NCI-H345 (cell line): Measurements from ENCODE around the gene ARID5A.
"Not testable (repeated sequence)": the region's sequence is repeated elsewhere in the genome, so short reads cannot be mapped to it uniquely, and the experiment has no call there.

ENCODE experiments used
- DNase-seq: peaks from one replicate; lab custom pipeline; 2025; lab: John Stamatoyannopoulos, UW

The ARID5A gene, protein sequence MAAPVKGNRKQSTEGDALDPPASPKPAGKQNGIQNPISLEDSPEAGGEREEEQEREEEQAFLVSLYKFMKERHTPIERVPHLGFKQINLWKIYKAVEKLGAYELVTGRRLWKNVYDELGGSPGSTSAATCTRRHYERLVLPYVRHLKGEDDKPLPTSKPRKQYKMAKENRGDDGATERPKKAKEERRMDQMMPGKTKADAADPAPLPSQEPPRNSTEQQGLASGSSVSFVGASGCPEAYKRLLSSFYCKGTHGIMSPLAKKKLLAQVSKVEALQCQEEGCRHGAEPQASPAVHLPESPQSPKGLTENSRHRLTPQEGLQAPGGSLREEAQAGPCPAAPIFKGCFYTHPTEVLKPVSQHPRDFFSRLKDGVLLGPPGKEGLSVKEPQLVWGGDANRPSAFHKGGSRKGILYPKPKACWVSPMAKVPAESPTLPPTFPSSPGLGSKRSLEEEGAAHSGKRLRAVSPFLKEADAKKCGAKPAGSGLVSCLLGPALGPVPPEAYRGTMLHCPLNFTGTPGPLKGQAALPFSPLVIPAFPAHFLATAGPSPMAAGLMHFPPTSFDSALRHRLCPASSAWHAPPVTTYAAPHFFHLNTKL

DNA sequence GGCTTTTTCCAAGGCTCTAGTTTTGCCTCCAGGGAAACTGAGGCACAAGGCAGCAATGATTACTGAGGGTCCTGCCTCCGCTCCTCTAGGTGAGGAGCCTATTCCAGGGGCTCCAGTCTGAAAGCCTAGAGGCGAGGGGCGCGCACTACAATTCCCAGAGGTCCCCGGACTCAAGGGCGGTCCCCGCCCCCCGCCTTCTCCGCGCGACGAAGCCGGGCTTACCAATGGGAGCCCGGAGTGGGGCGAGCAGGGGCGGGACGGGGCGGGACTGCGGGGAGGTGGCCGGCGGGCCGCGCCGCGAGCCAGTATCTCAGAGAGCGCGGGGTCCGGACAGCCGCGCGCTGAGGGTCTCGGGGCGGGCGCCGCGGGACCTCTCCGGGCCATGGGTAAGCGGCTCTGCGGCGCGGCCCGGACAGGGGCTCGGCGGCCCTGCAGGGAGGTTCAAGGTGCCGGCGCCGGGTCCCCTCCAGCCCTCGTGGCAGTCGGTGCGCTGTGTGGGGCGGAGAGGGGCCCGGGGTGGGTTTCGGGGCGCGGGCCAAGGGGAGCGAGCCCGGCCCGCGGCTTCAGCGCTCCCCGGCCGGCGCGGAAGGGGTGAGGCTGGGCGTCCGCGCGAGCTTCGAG, at the start of gene ARID5A:
TSS of gene ARID5A (plus strand) at position 308 of the 621 bp plus-strand sequence. CDS start at position 383, 75 bp downstream.
- DNase-seq, result peak; percentile 90

DNA sequence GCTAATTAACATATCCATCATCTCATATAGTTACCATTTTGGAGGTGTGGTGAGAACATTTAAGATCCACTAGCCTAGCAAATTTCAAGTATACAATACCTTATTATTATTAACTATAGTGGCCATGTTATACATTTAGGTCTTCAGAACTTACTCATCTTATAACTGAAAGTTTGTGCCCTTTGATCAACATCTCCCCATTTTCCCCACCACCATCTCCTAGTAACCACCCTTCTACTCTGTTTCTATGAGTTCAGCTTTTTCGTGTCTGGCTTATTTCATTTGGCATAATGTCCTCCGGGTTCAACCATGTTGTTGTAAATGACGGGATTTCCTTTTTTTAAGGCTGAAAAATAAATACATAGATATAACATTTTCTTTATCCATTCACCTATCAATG, 47.3 kb upstream of the ARID5A start:
- no peak for DNase-seq

DNA sequence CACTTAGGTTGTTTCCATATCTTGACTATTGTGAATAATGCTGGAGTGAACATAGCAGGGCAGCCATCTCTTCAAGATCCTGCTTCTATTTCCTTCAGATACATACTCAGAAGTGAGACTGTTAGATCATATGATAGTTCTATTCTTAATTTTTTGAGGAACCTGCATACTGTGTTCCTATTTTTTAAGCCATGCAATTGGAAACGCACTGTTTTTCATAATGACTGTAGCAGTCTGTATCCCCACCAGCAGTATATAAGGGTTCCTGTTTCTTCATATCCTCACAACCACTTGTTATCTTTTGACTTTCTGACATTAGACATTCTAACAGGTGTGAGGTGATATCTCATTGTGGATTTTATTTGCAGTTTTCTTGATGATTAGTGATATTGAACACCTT, 46.9 kb upstream of the ARID5A start:
- DNase-seq, result no peak

DNA sequence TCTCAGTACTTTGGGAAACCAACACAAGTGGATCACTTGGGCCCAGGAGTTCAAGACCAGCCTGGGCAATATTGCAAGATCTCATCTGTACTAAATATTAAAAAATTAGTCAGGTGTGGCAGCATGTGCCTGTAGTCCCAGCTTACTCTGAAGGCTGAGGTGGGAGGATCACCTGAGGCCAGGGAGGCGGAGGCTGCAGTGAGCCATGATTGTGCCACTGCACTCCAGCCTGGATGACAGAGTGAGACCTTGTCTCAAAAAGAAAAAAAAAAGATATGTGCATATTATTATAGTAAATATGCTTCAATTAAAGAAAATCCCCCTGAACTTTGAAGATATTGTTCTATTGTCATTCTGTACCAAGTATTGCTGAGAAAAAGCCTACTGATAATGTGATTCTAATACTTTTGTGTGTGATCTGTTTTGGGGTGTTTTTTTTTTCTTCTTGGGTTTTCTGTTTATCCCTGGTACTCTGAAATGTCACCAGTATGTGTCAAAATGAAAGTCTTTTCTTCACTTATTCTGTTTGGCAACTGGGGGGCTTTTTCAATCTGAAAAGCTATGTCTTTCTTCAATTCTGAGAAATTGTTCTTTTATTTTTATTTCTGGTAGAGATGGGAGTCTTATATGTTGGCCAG, 44.6 kb upstream of the ARID5A start:
- DNase-seq, result no peak

DNA sequence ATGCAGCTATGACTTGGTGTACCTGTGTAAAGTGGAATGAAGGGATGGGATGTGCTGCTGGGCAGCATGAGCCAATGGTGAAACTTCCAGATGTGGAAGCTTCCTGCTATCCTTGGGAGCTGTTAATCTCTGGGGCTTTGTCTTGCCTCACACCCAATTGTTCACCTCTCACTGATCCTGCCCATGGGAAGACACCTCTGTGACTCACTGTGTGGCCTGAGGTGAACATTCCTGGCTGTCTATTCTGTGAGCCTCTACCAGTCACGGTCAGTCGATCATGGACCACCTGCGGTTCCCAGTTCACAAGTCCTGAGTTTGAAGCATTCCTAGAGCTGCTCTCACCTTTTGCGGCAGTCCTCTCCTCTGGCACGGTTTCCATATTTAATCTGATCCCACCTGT, 43.5 kb upstream of the ARID5A start:
- no peak for DNase-seq

DNA sequence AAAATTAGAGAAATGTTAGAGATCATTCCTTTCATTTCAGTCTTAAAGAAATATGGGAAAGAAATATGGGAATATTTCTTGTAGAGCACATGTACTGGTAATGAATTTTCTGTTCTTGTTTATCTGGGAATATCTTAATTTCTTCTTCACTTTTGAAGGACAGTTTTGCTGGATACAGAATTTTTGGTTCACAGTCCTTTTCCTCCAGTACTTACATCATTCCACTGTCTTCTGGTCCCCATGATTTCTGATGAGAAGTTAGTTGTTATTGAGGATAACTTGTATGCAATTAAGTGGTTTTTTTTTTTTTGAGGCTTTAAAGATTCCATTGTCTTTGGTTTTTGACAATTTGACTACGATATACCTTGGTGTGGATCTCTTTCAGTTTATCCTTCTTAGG, 42.4 kb upstream of the ARID5A start:
- DNase-seq, result no peak

DNA sequence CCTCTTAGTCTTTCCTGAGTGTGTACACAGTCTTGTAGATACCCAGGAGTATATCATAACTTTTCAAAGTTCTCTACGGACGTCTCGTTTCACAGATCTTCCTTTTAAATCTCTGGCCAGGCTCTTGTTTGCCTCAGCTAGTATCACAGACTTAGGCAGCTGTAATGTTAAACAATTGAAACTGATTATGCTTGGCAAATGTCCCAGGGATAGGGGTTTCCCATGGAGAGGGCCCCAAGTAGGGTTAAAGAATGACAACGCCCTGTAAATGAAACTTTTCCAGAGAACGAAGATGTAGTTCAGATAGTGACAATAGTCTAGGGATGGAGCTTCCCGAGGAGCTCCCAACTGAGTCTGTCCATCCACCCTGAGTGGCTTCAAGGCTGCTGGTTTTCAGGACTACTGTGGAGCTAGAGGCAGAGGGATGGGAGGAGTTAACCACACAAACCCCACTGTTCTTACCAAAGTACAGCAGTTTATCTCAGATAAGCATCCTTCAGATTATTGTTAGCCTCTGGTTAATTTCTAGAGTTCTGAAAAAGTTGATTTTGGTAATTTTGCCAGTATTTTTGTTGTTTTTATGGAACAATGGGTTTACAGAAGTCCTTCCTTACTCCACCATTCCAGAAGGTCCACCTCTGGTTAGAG, 40.4 kb upstream of the ARID5A start:
- DNase-seq, result peak; percentile 8

DNA sequence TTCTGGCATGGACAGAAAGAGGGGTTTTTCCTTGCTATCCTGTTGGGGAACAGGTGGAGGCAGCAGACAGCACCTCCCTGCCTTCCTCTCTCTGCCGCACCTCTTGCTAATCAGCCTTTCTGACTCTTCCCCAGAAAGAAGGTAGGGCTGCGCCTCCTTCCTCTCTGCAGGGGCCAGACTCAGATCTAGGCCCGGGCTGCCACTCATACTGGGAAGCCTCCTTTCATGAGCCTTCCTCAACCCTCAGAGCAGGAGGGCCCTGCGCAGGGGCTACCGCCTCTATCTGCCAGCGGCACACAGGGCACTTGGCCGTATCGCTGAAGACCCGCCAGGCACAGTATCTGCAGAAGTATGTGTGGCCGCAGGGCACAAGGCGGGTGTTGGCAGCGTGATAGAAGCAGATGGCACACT, 38.5 kb upstream of the ARID5A start:
- no peak for DNase-seq

DNA sequence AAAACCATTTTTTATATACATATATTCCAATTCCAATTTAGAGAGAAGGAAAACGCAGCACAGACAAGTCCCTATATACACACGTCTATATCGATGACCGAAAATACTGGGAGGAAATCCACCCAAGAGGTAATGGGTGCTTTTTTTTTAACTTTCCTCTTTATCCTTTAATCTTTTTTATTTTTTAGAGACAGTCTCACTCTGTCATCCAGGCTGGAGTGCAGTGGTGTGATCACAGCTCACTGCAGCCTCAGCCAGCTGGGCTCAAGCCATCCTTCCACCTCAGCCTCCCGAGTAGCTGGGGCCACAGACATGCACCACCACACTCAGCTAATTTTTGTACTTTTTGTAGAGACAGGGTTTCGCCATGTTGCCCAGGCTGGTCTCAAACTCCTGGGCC, 37.9 kb upstream of the ARID5A start:
- not testable (repeated sequence) for DNase-seq

DNA sequence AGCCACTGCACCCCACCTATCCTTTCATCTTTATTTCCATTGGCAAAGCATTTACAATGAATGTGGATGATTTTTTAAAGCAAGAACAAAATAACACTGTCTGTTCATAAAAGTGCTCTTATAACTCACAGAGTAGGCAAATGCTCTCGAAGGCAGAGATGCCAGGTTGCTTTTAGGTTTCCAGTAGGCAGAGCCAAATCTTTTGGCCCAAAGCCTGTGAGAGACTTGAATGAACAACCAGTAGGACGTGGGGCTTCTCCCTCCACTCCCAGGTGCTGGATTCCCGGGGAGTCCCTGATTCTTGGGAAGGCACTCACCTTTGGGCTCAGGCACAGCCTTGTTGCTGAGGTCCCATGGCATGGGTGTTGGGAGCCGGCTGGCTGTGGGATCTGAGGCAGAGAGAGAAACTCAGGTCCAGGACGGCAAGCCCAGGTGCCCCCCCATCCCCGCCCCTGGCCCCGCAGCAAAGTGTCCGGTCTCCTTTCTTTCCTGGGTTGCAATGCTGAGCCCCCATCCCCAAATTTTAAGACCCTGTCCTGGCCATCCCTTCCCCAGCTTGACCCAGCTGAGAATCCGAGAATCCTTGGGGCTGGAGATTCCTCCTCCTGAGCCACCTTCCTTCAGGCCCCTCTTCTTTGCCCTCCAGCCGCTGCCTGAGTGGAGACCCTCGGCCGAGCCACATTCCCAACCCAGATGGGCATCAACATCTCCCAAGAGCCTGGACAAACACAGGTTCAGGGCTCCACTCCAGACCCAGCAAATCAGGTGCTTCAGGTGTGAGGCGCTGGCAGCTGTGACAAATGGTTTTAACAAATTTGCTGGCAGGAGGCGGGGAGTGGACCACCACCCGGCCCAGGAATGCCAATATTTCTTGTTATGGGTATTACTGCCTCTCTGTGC, 37.2 kb upstream of the ARID5A start:
- no peak for DNase-seq

DNA sequence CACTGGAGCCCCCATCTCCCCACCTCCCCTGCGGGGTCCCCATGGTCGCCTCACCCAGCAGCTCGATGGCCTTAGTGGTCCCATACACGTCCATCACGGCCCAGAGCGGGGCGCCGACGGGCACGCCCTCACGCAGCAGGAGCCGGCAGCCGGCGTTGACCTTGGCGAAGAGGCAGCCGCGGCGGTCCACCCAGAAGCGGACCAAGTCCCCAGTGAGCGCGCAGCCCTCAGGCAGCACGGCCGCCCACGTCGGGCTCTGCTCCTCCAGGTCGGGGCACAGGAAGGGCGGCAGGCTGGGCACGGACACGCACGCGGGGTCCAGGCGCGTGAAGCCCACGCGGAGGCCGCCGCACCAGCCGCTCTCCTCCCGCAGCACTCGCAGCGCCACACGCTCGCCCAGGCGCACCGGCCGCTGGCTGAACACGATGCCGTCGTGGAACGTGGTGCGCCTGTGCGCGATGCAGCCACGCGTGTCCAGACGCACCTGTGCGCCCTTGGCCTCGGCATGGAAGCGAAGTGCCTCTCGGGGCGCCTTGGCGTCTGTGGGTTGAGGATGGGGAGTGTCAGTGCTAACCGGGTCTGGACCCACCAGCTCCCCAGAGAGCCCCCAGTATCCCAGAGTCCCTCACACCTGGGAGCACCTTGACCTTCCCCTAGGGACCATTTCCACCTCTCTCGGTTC, 36.0 kb upstream of the ARID5A start:
- no peak for DNase-seq

DNA sequence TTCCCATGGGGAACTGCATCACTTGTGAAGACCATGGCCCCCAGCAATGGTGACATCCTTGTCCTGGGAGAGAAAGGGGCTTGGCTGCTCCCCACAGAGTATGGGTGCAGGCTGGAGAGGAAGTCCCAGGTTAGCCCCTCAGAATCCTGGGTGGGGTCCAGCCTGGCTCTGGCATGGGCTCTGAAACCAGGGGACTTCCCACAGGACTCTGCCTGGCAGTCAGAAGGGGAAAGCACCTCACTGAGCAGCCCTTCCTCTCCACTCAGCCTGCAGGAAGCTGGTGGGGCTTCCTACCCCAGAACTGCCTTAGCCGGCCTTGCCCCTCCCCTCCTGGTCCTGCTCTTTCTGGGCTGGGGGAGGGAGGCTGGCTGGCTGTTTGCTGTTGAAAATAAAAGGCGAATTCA, 35.1 kb upstream of the ARID5A start:
- DNase-seq, result no peak

DNA sequence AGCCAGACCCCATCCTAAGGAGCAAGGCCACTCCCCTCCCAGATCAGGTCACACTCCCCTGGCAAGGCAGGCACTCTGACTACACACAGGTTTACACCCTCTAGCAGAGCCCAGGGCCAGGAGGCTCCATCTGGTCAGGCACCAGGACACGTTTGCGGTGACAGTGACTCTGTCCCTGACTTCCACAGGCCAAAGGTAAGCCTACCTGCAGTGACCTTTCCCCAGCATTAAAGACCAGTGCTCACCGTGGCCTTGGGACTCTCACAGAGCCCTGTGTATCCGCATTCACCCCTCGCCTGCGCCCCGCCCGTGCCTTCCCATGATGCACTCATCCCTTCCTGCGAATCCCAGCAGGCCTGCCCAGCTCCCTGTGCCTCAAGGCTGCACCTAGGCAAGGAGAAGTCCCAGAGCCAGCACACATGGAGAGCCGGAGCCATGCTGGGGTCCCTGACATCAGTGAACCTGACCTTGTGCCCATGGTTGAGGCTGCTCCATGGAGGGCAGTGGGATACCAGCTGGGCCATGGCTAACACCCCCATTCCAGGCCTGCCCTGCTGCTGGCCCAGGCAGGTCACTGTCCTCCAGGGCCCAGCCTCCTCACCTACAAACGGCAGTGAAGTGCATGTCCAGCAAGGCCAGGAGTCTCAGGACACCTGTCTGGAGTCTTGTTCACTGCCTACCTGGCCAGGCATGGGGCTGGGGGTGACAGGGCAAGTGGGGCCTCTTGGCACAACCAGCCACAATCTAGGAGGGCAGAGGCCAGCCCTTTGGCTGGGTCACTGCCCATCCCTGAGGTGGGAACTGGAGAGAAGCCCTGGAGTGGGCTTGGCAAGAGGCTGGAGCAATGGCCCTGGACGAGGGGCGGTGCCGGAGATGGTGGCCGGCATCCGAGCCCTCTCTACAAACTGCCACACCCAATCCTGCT, 34.4 kb upstream of the ARID5A start:
- no peak for DNase-seq

DNA sequence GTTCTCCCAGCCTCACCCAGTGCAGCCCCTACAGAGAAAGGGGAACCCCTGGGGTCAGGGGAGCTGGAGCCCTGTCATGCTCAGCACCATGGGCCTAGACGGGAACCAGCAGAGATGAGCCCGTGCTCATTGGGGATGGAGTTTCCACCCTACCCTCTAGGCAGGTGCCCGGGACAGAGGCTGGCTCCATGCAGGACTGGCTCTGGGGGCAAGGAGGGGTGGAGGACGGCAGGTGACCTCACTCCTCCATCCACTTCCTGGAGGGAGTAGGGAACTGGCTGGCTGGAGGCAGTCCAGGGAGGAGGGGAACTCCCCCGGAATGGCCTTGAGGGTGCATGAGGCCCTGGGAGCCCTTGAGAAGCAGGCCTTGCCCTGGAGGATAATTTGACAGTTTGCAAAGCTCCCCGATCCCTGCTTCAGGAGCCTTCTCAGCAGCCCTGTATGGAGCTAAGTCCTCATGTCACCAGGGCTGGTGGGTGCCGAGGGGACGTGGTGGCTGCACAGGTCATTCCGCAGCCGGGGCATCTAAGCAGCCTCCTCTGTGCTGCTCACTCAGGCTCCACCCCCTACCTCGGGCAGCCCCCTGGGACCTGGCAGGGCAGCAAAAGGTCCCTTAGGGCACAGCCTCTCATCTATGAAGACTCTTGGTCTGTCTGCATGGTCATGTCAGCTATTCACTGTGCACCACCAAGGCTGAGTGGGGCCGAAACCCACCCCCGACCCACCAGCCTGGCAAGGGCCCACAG, 33.5 kb upstream of the ARID5A start:
- DNase-seq, result no peak

DNA sequence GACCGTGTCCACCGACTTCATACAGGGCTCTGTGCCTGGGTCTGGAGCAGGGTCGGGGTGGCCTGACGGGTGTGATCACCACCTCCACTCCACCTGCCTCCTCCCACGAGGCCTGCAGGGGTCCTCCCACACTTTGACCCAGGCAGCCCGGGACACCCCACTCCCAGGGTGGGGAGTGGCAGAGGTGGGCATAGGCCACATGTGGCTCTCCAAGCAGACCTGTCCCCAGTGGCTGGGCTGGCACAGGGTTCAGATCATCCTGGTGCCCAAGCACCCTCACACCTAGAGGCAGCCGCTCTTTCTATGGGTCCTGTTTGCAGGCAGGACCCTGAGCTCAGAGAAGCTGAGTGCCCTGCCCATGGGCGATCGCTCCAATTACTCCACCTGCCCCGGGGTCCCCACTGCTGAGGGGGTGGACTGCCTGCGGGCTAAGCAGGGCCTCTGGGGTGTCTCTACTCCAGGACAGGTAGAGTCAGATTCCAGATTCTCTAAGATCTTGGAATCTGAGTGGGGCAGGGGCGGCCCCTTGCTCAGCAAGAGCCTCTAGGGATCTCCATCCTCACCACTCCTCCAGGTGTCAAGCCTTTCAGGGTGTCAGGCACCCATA, 32.8 kb upstream of the ARID5A start:
- DNase-seq, result no peak

DNA sequence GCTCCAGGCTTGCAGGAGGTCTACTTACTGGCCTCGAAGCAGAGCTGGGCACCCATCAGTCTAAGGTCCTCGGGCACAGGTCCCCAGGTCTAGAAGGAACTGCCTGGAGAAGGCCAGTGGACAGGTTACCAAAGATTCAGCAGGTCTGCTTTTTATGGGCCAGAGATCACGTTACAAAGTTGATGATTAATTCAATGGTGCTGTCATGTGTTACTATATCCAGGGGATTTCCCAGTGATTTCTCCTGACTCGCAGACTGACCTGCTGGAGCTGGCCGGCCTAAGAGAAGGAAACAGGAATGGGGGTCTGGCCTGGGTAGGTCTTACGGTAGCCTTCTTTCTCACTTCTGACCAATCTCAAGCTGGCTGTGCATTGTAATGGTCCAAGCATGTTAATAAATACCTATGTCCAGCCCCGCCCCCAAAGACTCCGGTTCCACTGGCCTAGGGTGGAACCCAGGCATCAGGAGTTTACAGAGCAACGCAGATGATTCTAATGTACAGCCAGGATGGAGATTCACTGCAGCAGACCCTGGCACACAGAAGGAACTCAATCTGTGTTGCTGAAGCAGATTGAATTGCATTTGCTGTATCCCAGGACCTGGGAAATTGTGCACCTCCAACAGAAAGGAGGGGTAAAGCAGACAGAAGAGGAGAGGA, 31.2 kb upstream of the ARID5A start, which contains the start of gene NEURL3:
TSS of gene NEURL3 (minus strand) at position 127 of the 659 bp plus-strand sequence. CDS start at position 56, 71 bp downstream.
- DNase-seq, result no peak

DNA sequence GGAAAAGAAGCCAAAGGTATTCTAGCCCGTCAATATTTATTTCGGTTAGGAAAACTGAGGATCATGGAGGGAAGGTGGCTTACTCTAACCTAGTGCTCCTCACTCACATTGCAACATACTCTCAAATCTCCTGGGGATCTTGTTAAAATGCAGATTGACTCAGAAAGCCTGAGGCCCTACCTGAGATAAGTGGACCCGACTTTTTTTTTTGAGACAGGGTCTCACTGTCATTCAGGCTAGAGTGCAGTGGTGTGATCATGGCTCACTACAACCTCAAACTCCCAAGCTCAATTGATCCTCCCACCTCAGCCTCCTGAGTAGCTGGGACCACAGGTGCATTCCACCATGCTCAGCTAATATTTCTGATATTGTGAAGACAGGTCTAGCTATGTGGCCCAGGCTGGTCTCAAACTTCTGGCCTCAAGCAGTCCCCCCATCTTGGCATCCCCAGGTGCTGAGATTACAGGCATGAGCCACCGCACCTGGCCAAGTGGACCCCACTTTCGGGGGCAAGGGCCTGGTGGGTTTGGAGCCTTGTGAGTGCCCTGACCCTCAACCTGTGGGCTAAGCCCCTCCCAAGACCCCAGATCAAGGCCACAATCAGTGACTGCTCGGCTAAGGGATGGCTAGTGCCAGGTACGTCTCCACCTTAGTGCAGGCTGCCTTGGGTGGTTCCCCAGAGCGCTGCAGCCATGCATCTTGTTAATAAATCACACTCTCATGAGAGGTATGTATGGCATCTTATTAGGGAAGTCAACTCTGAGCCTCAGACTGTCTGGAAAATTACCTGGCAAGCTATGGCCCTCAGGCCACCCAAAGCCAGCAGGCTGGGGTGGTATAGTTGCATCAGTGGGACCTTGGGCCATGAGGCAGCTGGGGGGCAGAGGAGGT, 30.3 kb upstream of the ARID5A start:
- no peak for DNase-seq
